IPS-11a (cell line): Measurements from ENCODE around the gene CENPH.
A peak's percentile ranks its signal among the peaks of the same experiment; 100 is the strongest.
"Not testable (repeated sequence)": the region's sequence is repeated elsewhere in the genome, so short reads cannot be mapped to it uniquely, and the experiment has no call there.

Experiments
- H3K4me3 ChIP-seq: one replicate; pipeline ENCODE4 v1.5.1; 2013; ENCODE audit warnings: low read depth, low read length, control low read depth

Gene CENPH

GRCh38 chr5:69189162-69190086 lies at the start of gene CENPH:
TSS of gene CENPH (plus strand) at chr5:69189583. CDS start at chr5:69189635, 52 bp downstream.
- H3K4me3 ChIP-seq = peak within 1 kb of the TSS; percentile 92

GRCh38 chr5:69140239-69140638 lies 49.1 kb upstream of the CENPH start:
- H3K4me3 ChIP-seq = not testable (repeated sequence)

GRCh38 chr5:69140827-69141226 lies 48.6 kb upstream of the CENPH start:
- no peak overlapping the region for H3K4me3 ChIP-seq

- not testable (repeated sequence) for H3K4me3 ChIP-seq
Observed at GRCh38 chr5:69148576-69148975, 40.8 kb upstream of the CENPH start.

- H3K4me3 ChIP-seq = no peak overlapping the region
Observed at GRCh38 chr5:69148981-69149675, 40.3 kb upstream of the CENPH start.

- no peak overlapping the region for H3K4me3 ChIP-seq
Observed at GRCh38 chr5:69149676-69150010, 39.7 kb upstream of the CENPH start.

GRCh38 chr5:69152731-69153130 lies 36.7 kb upstream of the CENPH start:
- H3K4me3 ChIP-seq = no peak overlapping the region

GRCh38 chr5:69156456-69156855 lies 32.9 kb upstream of the CENPH start:
- H3K4me3 ChIP-seq = no peak overlapping the region

GRCh38 chr5:69158039-69158438 lies 31.3 kb upstream of the CENPH start:
- no peak overlapping the region for H3K4me3 ChIP-seq

- no peak overlapping the region for H3K4me3 ChIP-seq
Observed at GRCh38 chr5:69160651-69161050, 28.7 kb upstream of the CENPH start.

GRCh38 chr5:69166686-69167492 lies 22.5 kb upstream of the CENPH start, which contains the start of gene CCNB1:
TSS of gene CCNB1 (plus strand) at chr5:69167150. CDS start at chr5:69167263, 113 bp downstream.
- H3K4me3 ChIP-seq = peak within 1 kb of the TSS; percentile 96

- H3K4me3 ChIP-seq = peak overlapping the region; percentile 96
Observed at GRCh38 chr5:69167493-69167855, 21.9 kb upstream of the CENPH start.

- peak overlapping the region; percentile 96 for H3K4me3 ChIP-seq
Observed at GRCh38 chr5:69167929-69168328, 21.5 kb upstream of the CENPH start.

GRCh38 chr5:69170495-69170894 lies 18.9 kb upstream of the CENPH start:
- no peak overlapping the region for H3K4me3 ChIP-seq

GRCh38 chr5:69170969-69171368 lies 18.4 kb upstream of the CENPH start:
- no peak overlapping the region for H3K4me3 ChIP-seq

- H3K4me3 ChIP-seq = not testable (repeated sequence)
Observed at GRCh38 chr5:69181659-69182293, 7.6 kb upstream of the CENPH start.

GRCh38 chr5:69184621-69185020 lies 4.8 kb upstream of the CENPH start:
- no peak overlapping the region for H3K4me3 ChIP-seq

GRCh38 chr5:69187342-69187741 lies 2.0 kb upstream of the CENPH start:
- no peak overlapping the region for H3K4me3 ChIP-seq

GRCh38 chr5:69188811-69189161 lies 597 bp upstream of the CENPH start:
- H3K4me3 ChIP-seq = peak overlapping the region; percentile 92

GRCh38 chr5:69202497-69202896 lies 13.1 kb downstream of the CENPH start:
- H3K4me3 ChIP-seq = no peak overlapping the region
